Measurements from ENCODE around the gene CHMP6.

CHMP6 gene

GRCh38 chr17:81030741-81031565 lies 39.3 kb downstream of the CHMP6 start:
- no peak for DNase-seq

GRCh38 chr17:81031566-81032550 lies 40.2 kb downstream of the CHMP6 start:
- DNase-seq = peak in 1 of 14 donors; percentile 48

- peak in 1 of 14 donors; percentile 85 for DNase-seq
Observed at GRCh38 chr17:81032641-81033480, 41.2 kb downstream of the CHMP6 start.

- DNase-seq = peak in 2 of 14 donors; percentile 41 to 56
Observed at GRCh38 chr17:81033535-81034167, 42.0 kb downstream of the CHMP6 start.

- DNase-seq = no peak
Observed at GRCh38 chr17:81034168-81034777, 42.6 kb downstream of the CHMP6 start.

- peak; percentile 84 to 97 (median 92) for DNase-seq
Observed at GRCh38 chr17:81034779-81035520, 43.3 kb downstream of the CHMP6 start, which contains the start of gene BAIAP2. BAIAP2 (plus strand) TSS chr17:81035151; CDS start chr17:81035255, 104 bp downstream.

GRCh38 chr17:81035521-81036196 lies 44.0 kb downstream of the CHMP6 start:
- DNase-seq = peak in 2 of 14 donors; percentile 31 to 55

GRCh38 chr17:81036197-81036941 lies 44.7 kb downstream of the CHMP6 start:
- DNase-seq = peak in 1 of 14 donors; percentile 71

GRCh38 chr17:81037026-81037797 lies 45.6 kb downstream of the CHMP6 start:
- DNase-seq = peak in 4 of 14 donors; percentile 33 to 60 (median 44)

GRCh38 chr17:81037798-81038733 lies 46.4 kb downstream of the CHMP6 start:
- DNase-seq = peak in 1 of 14 donors; percentile 33

GRCh38 chr17:81039096-81039495 lies 47.5 kb downstream of the CHMP6 start:
- no peak for DNase-seq

- DNase-seq = peak in 1 of 14 donors; percentile 29
Observed at GRCh38 chr17:81039854-81040758, 48.5 kb downstream of the CHMP6 start.

- no peak for DNase-seq
Observed at GRCh38 chr17:81040791-81041337, 49.2 kb downstream of the CHMP6 start.

- no peak for DNase-seq
Observed at GRCh38 chr17:81042606-81043005, 51.0 kb downstream of the CHMP6 start.

- no peak for DNase-seq
Observed at GRCh38 chr17:81043319-81043724, 51.7 kb downstream of the CHMP6 start.

Measured in C1 segment of cervical spinal cord (tissue), 14 donors.